HUES48 (cell line): ENCODE data around the gene ANKFN1.

ENCODE experiments used
- H3K27ac ChIP-seq: one replicate; pipeline ENCODE4 v1.7.0; 2013; ENCODE audit warnings: low read depth, low read length, inconsistent platforms
- H3K27me3 ChIP-seq: 2 replicates; pipeline ENCODE4 v1.6.1; 2013; ENCODE audit warnings: mild to moderate bottlenecking, low read length; ENCODE audit not compliant: control insufficient read depth, insufficient read depth
- H3K36me3 ChIP-seq: 2 replicates; pipeline ENCODE4 v1.6.1; 2013; ENCODE audit warnings: low read length; ENCODE audit not compliant: control insufficient read depth, insufficient read depth
- H3K4me1 ChIP-seq: 2 replicates; pipeline ENCODE4 v1.6.1; 2013; ENCODE audit warnings: mild to moderate bottlenecking, low read length; ENCODE audit not compliant: control insufficient read depth, insufficient read depth
- H3K4me3 ChIP-seq: 2 replicates; pipeline ENCODE4 v1.5.1; 2013; ENCODE audit warnings: mild to moderate bottlenecking, low read depth, low read length
- H3K9ac ChIP-seq: 2 replicates; pipeline ENCODE4 v1.6.1; 2013; ENCODE audit warnings: mild to moderate bottlenecking, low read depth, low read length, moderate library complexity
- H3K9me3 ChIP-seq: 2 replicates; pipeline ENCODE4 v1.6.1; 2013; ENCODE audit warnings: low read length; ENCODE audit not compliant: control insufficient read depth, insufficient read depth

The ANKFN1 gene

DNA sequence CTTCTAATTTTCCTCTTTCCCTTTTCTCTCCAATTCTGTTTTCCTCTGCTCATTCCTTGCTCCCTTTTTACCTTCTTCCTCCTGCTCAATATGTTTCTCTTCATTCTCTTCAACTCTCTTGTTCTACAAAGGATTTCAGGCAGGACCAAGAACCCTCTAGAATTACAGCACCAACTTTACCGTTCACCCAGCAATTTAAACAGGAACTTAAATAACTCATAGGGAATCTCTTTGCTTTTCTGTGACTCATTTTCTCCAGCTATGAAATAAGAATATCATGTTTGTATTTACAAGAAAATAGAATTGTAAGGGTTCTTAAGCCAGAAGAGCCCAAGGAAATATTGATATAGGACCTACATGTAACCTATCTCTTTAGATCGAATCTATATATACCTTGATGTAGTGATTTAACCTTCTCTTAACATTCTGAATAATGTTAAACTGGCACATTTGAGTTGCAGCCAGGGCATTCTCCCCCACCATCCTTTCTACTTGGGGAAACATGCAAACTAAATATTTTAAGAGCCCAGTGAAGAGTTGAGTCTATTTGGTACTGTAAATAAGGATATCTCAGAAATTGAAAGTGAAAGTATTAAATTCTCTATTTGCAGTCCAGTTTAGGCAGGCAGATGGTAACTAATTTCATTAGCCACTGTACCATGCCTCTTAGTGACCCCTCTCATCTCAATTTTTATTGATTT is 137.0 kb downstream of the ANKFN1 start:
- no peaks in the 10 kb centered on the region for H3K36me3 ChIP-seq
- no peak overlapping the region for H3K4me3 ChIP-seq
- H3K4me1 ChIP-seq = no peaks in the 10 kb centered on the region
- H3K27me3 ChIP-seq = no peaks in the 10 kb centered on the region
- H3K9ac ChIP-seq = no peak overlapping the region
- H3K27ac ChIP-seq = no peak overlapping the region
- H3K9me3 ChIP-seq = no peaks in the 10 kb centered on the region

- no peaks in the 10 kb centered on the region for H3K9me3 ChIP-seq
- no peak overlapping the region for H3K4me3 ChIP-seq
- no peaks in the 10 kb centered on the region for H3K36me3 ChIP-seq
- H3K27me3 ChIP-seq = no peaks in the 10 kb centered on the region
- H3K4me1 ChIP-seq = no peaks in the 10 kb centered on the region
- H3K27ac ChIP-seq = no peak overlapping the region
- no peak overlapping the region for H3K9ac ChIP-seq
Measured at GRCh38 chr17:56290802-56291118, 137.5 kb downstream of the ANKFN1 start.

DNA sequence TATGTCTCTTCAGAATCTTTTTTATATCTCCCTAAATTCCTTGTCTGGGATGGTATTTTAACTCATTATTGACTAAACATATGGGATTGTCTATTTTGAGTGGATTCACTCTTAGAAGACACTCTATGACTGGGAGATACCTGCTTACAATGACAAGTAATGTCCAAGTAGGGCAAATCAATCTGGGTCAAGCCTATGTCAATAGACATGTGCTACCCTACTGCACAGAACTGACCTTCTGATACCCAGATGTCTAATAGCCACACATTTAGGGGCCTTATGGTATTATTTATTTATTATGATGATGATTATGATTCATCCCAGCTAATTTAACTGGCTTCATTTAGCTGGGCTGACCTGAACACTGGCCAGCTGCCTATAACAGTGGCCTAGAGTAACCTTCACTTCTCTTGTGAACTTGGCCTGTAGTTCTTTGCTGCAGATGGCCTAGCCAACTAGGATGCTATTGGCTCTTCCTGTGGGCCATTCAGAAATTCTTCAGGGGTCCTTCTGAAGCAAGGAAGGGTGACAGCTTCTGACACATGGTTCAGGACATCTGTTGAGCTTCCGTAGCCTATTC is 138.0 kb downstream of the ANKFN1 start:
- no peak overlapping the region for H3K27ac ChIP-seq
- H3K4me1 ChIP-seq = no peaks in the 10 kb centered on the region
- no peaks in the 10 kb centered on the region for H3K9me3 ChIP-seq
- H3K36me3 ChIP-seq = no peaks in the 10 kb centered on the region
- no peak overlapping the region for H3K9ac ChIP-seq
- no peak overlapping the region for H3K4me3 ChIP-seq
- H3K27me3 ChIP-seq = no peaks in the 10 kb centered on the region

- Histone ChIP-seq H3K9ac (no peak overlapping the region), H3K4me3 (no peak overlapping the region), H3K27ac (no peak overlapping the region), H3K27me3 (no peaks in the 10 kb centered on the region), H3K36me3 (no peaks in the 10 kb centered on the region), H3K9me3 (no peaks in the 10 kb centered on the region), H3K4me1 (no peaks in the 10 kb centered on the region)
Measured at GRCh38 chr17:56292010-56292409, 138.7 kb downstream of the ANKFN1 start.

DNA sequence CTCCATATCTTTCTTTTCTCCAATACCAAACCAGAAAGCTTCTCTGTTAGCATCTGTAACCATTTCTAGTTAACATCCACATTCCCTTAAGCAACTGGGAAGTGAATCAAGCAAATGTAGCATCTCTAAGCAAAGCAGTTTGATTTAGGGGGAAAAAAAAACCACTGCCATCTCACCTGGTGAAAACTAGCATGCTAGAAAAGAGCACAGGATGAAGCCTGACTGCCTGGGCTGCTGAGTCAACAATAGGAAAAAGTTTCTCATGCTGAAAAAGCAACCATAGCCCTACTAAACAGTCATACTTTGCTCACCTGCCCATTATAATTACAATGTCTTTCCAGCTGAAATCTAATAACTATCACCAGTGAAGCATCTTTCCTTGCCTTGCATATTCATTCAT is 139.3 kb downstream of the ANKFN1 start:
- no peak overlapping the region for H3K9ac ChIP-seq
- H3K4me1 ChIP-seq = no peaks in the 10 kb centered on the region
- no peak overlapping the region for H3K27ac ChIP-seq
- no peaks in the 10 kb centered on the region for H3K9me3 ChIP-seq
- H3K36me3 ChIP-seq = no peaks in the 10 kb centered on the region
- H3K4me3 ChIP-seq = no peak overlapping the region
- no peaks in the 10 kb centered on the region for H3K27me3 ChIP-seq

- Histone ChIP-seq H3K9ac (no peak overlapping the region), H3K36me3 (no peaks in the 10 kb centered on the region), H3K9me3 (no peaks in the 10 kb centered on the region), H3K4me3 (no peak overlapping the region), H3K4me1 (no peaks in the 10 kb centered on the region), H3K27ac (no peak overlapping the region), H3K27me3 (no peaks in the 10 kb centered on the region)
Measured at GRCh38 chr17:56297184-56297583, 143.9 kb downstream of the ANKFN1 start.

DNA sequence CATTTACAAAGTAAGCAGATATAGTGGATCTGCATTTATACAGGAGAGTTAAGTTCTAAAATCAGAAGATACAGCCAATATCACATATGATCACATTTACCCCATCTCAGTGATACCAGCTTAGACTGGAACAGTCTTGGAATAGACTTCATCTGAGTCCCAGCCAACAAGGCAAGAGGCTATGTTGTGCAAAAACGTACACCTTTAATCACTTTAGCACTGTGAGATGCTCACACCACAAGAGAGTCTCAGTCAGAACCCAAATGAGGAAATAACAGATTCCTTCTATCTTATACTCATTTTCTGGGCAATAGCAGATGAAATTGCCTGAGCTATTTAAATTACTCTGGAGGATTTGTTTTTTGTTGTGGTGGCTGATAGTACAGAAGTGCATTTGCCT is 145.6 kb downstream of the ANKFN1 start:
- Histone ChIP-seq H3K36me3 (no peaks in the 10 kb centered on the region), H3K27ac (no peak overlapping the region), H3K4me1 (no peaks in the 10 kb centered on the region), H3K27me3 (no peaks in the 10 kb centered on the region), H3K4me3 (no peak overlapping the region), H3K9ac (no peak overlapping the region), H3K9me3 (no peaks in the 10 kb centered on the region)

DNA sequence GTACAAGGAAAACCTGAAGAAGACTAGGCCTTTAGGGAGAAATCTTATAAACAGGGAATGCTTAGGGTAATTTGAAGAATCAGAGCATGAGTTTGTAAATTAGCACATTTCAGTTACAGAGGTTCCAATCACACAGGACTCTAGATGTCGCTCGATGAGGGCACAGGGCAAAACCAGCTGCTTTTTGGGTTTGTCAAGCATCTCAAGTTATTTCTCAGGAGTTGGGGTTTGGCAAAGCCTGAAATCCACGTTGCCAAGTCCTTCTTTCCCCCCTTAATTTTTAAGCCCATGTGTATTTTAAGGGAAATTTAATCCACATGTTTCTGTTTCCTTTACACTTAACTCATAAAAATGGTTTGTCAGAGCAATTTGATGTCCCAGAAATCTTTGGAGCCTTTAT is 146.9 kb downstream of the ANKFN1 start:
- H3K4me1 ChIP-seq = no peaks in the 10 kb centered on the region
- no peak overlapping the region for H3K4me3 ChIP-seq
- H3K9me3 ChIP-seq = no peaks in the 10 kb centered on the region
- H3K27me3 ChIP-seq = no peaks in the 10 kb centered on the region
- H3K27ac ChIP-seq = no peak overlapping the region
- no peaks in the 10 kb centered on the region for H3K36me3 ChIP-seq
- H3K9ac ChIP-seq = no peak overlapping the region

DNA sequence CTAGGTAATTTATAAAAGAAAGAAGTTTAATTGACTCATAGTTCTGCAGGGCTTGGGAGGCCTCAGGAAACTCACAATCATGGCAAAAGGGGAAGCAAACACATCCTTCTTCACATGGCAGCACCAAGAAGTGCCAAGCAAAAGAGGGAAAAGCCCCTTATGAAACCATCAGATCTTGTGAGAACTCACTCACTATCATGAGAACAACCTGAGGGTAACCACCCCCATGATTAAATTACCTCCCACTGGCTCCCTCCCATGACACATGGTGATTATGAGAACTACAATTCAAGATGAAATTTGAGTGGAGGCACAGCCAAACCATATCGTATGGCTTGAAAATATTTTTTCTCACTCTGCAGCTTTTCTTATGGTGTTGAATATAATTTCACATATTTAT is 151.7 kb downstream of the ANKFN1 start:
- Histone ChIP-seq H3K4me1 (no peaks in the 10 kb centered on the region), H3K4me3 (no peak overlapping the region), H3K27ac (no peak overlapping the region), H3K9ac (no peak overlapping the region), H3K36me3 (no peaks in the 10 kb centered on the region), H3K27me3 (no peaks in the 10 kb centered on the region), H3K9me3 (no peaks in the 10 kb centered on the region)

DNA sequence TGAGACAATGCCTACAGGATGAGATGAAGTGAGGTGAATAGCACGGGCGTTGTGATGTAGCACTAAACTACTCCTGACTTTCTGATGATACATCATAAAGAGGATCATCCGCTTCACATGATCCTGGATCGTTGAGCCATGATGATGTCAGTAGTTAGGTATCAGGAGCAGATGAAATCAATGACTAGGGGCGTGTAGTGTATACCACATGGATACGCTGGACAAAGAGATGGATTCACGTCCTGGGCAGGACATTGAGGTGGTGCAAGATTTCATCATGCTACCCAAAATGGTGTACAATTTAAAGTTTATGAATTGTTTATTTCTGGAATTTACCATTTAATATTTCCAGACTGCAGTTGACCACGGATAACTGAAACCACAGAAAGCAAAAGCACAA is 156.6 kb downstream of the ANKFN1 start:
- Histone ChIP-seq H3K4me1 (no peaks in the 10 kb centered on the region), H3K36me3 (no peaks in the 10 kb centered on the region)

DNA sequence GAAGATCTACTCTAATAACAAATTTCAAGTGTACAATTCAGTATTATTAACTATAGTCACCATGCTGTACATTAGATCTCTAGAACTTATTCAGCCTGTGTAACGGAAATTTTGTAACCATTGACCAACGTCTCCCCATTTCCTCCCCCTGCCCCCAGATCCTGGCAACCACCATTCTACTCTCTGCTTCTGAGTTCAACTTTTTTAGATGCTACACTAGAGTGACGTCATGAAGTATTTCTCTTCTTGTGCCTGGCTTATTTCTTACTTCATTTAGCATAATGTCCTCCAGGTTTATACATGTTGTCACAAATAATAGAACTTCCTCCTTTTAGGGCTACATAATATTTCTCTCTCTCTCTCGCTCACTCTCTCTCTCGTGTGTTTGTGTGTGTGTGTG is 157.5 kb downstream of the ANKFN1 start:
- Histone ChIP-seq H3K27ac (no peak overlapping the region), H3K9me3 (no peaks in the 10 kb centered on the region), H3K4me1 (peaks cover 6% of the 10 kb centered on the region; the same call in 1 of the 2 replicates), H3K9ac (no peak overlapping the region), H3K27me3 (no peaks in the 10 kb centered on the region), H3K36me3 (no peaks in the 10 kb centered on the region), H3K4me3 (no peak overlapping the region)

More for the DNA sequence above, 156.6 kb downstream of the ANKFN1 start:
- Histone ChIP-seq H3K9ac (no peak overlapping the region), H3K4me3 (no peak overlapping the region), H3K9me3 (no peaks in the 10 kb centered on the region), H3K27me3 (no peaks in the 10 kb centered on the region), H3K27ac (no peak overlapping the region)
